ENCODE results near the gene DPM3.

- TF ChIP-seq, protein P1, sequence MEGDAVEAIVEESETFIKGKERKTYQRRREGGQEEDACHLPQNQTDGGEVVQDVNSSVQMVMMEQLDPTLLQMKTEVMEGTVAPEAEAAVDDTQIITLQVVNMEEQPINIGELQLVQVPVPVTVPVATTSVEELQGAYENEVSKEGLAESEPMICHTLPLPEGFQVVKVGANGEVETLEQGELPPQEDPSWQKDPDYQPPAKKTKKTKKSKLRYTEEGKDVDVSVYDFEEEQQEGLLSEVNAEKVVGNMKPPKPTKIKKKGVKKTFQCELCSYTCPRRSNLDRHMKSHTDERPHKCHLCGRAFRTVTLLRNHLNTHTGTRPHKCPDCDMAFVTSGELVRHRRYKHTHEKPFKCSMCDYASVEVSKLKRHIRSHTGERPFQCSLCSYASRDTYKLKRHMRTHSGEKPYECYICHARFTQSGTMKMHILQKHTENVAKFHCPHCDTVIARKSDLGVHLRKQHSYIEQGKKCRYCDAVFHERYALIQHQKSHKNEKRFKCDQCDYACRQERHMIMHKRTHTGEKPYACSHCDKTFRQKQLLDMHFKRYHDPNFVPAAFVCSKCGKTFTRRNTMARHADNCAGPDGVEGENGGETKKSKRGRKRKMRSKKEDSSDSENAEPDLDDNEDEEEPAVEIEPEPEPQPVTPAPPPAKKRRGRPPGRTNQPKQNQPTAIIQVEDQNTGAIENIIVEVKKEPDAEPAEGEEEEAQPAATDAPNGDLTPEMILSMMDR (IDR thresholded peaks at IDR 0.05; ENCODE audit: insufficient read depth, low read length): no peak
- TF ChIP-seq POLR2AphosphoS5 (IDR thresholded peaks at IDR 0.05; ENCODE audit: low read depth): no peak
- no peak for TF ChIP-seq GABPA (IDR thresholded peaks at IDR 0.05; ENCODE audit: low read depth)
- TF ChIP-seq, protein P2, sequence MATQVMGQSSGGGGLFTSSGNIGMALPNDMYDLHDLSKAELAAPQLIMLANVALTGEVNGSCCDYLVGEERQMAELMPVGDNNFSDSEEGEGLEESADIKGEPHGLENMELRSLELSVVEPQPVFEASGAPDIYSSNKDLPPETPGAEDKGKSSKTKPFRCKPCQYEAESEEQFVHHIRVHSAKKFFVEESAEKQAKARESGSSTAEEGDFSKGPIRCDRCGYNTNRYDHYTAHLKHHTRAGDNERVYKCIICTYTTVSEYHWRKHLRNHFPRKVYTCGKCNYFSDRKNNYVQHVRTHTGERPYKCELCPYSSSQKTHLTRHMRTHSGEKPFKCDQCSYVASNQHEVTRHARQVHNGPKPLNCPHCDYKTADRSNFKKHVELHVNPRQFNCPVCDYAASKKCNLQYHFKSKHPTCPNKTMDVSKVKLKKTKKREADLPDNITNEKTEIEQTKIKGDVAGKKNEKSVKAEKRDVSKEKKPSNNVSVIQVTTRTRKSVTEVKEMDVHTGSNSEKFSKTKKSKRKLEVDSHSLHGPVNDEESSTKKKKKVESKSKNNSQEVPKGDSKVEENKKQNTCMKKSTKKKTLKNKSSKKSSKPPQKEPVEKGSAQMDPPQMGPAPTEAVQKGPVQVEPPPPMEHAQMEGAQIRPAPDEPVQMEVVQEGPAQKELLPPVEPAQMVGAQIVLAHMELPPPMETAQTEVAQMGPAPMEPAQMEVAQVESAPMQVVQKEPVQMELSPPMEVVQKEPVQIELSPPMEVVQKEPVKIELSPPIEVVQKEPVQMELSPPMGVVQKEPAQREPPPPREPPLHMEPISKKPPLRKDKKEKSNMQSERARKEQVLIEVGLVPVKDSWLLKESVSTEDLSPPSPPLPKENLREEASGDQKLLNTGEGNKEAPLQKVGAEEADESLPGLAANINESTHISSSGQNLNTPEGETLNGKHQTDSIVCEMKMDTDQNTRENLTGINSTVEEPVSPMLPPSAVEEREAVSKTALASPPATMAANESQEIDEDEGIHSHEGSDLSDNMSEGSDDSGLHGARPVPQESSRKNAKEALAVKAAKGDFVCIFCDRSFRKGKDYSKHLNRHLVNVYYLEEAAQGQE (IDR thresholded peaks at IDR 0.05; ENCODE audit: insufficient replicate concordance, low read depth): no peak
- no peak for TF ChIP-seq SPI1 (IDR thresholded peaks at IDR 0.05; ENCODE audit: borderline replicate concordance, low read depth)
Measured at GRCh38 chr1:155137154-155137949, 3.0 kb downstream of the DPM3 start.
